Spinal cord (tissue), 10 donors: ENCODE data around the gene UBE2J2. TPM values are rescaled to one million over a fixed set of nuclear protein-coding genes. Genes with fewer than 3 reads are reported as not detected.

Experiments used
- DNase-seq, 6 donors: peaks; one replicate each; pipeline versions ENCODE4 v3.0.0 to v3.0.0-alpha.2; 2013 to 2015; ENCODE audit warnings: low spot score in 6 of 6, low read depth in 4 of 6
- H3K27ac ChIP-seq: one replicate; pipeline ENCODE4 v1.5.1; 2013; ENCODE audit warnings: low read depth, low read length, control low read depth
- H3K27me3 ChIP-seq: one replicate; pipeline ENCODE4 v1.6.1; 2013; ENCODE audit warnings: low read length; ENCODE audit not compliant: control insufficient read depth, insufficient read depth
- H3K36me3 ChIP-seq: one replicate; pipeline ENCODE4 v1.6.1; 2013; ENCODE audit warnings: low read length; ENCODE audit not compliant: control insufficient read depth, insufficient read depth
- H3K4me1 ChIP-seq: one replicate; pipeline ENCODE4 v1.6.1; 2013; ENCODE audit warnings: low read length; ENCODE audit not compliant: control insufficient read depth, insufficient read depth
- H3K4me3 ChIP-seq: one replicate; pipeline ENCODE4 v1.5.1; 2013; ENCODE audit warnings: low read depth, low read length, control low read depth
- H3K9me3 ChIP-seq: one replicate; pipeline ENCODE4 v1.6.1; 2013; ENCODE audit warnings: low read length; ENCODE audit not compliant: control insufficient read depth, insufficient read depth
- WGBS: methylation state at CpG from one replicate; pipeline ENCODE4 v1.1.5; 2013; ENCODE audit warnings: missing lambda C conversion rate; ENCODE audit not compliant: insufficient coverage; 5-methylcytosine and 5-hydroxymethylcytosine counted together
- polyA plus RNA-seq, 2 donors: library from polyadenylated mRNA; unstranded; fragments of 120-200 nt; gene quantifications; one replicate each; pipeline ENCODE4 v1.2.1, GENCODE V29; 2013; ENCODE audit not compliant: insufficient read length in 2 of 2
- total RNA-seq, 2 donors: library from RNA; depleted of rRNA in 1 of 2; stranded (reverse); fragments of 120-200 nt in 1 of 2; fragments of >200 nt in 1 of 2; gene quantifications; one replicate each; pipeline versions ENCODE4 v1.2.3 to v1.2.4, GENCODE V29; 2013 to 2014
- donor health status: healthy.

Gene UBE2J2
- total and polyA plus RNA-seq, 4 donors = 26.4 to 82.9 (median 54.0) TPM

GRCh38 chr1:1259951-1260600 lies 13.6 kb downstream of the UBE2J2 start:
- 88% methylated on average over 23 of the region's 26 CpGs for WGBS
- H3K27ac ChIP-seq = no peak overlapping the region
- H3K36me3 ChIP-seq = peaks cover 95% of the 10 kb centered on the region

DNA sequence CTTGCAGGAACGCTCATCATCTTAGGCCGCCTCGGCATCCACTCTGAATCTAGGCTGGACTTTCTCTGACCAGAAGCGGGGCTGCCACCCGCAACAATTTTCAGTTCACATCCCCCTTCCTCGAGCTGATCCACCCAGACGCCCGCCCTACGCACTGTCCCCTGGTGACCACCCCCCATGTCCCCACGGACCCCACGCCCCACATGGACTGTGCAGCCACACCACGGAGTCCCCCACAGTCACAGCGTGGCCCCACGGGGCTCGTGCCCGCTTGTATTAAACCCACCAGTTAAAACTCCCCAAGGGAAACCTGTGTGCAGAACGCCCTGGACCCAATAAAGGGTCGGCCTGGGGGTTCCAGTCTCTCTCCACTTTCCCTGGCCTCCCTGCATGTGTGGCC lies 14.1 kb downstream of the UBE2J2 start:
- 93% methylated on average over 10 of the region's 18 CpGs for WGBS
- peaks cover 97% of the 10 kb centered on the region for H3K36me3 ChIP-seq
- no peaks in the 10 kb centered on the region for H3K27me3 ChIP-seq

More at GRCh38 chr1:1259951-1260600, 13.6 kb downstream of the UBE2J2 start:
- Histone ChIP-seq H3K4me3 (no peak overlapping the region), H3K4me1 (peaks cover 7% of the 10 kb centered on the region), H3K9me3 (no peaks in the 10 kb centered on the region), H3K27me3 (no peaks in the 10 kb centered on the region)
- DNase-seq = no peak

GRCh38 chr1:1259119-1259488 lies 14.6 kb downstream of the UBE2J2 start:
- Histone ChIP-seq H3K4me1 (peaks cover 7% of the 10 kb centered on the region), H3K27ac (no peak overlapping the region), H3K27me3 (no peaks in the 10 kb centered on the region), H3K9me3 (no peaks in the 10 kb centered on the region), H3K36me3 (peaks cover 97% of the 10 kb centered on the region), H3K4me3 (no peak overlapping the region)
- 98% methylated on average over 22 of the region's 22 CpGs for WGBS
- no peak for DNase-seq

More for the DNA sequence above, 14.1 kb downstream of the UBE2J2 start:
- H3K4me3 ChIP-seq = no peak overlapping the region
- H3K9me3 ChIP-seq = no peaks in the 10 kb centered on the region
- H3K4me1 ChIP-seq = peaks cover 7% of the 10 kb centered on the region
- no peak for DNase-seq
- H3K27ac ChIP-seq = no peak overlapping the region

- Histone ChIP-seq H3K4me3 (no peak overlapping the region), H3K36me3 (peaks cover 98% of the 10 kb centered on the region), H3K4me1 (peaks cover 7% of the 10 kb centered on the region), H3K27me3 (no peaks in the 10 kb centered on the region), H3K27ac (no peak overlapping the region), H3K9me3 (no peaks in the 10 kb centered on the region)
- 92% methylated on average over 23 of the region's 31 CpGs for WGBS
- no peak for DNase-seq
Measured at GRCh38 chr1:1256956-1257871, 16.4 kb downstream of the UBE2J2 start.

GRCh38 chr1:1255611-1256010 lies 18.0 kb downstream of the UBE2J2 start:
- Histone ChIP-seq H3K27me3 (no peaks in the 10 kb centered on the region), H3K4me1 (no peaks in the 10 kb centered on the region), H3K27ac (no peak overlapping the region), H3K4me3 (no peak overlapping the region), H3K9me3 (no peaks in the 10 kb centered on the region), H3K36me3 (peaks cover 90% of the 10 kb centered on the region)
- DNase-seq = no peak
- WGBS = 94% methylated on average over 7 of the region's 10 CpGs

DNA sequence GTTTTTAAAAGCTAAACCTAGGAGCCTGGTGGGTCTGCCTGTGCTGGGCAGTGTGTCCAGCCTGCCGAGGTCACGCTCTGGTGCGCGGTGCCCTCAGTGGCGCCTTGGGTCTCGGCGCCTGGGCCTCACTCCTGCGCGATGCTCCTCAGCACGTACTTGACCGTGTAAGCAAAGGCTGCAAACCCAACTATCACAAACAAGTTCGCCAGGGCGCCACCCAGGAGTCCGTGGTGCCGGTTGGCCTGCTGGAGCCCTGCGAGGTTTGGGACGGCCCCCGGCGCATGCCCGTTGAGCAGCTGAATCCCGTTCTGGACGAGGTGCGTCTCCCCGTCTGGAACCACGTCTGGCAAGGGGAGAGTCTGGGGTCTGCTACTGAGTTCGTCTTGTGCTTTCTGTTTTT lies 18.6 kb downstream of the UBE2J2 start:
- WGBS = 92% methylated on average over 26 of the region's 26 CpGs
- Histone ChIP-seq H3K4me3 (no peak overlapping the region), H3K27me3 (no peaks in the 10 kb centered on the region), H3K4me1 (no peaks in the 10 kb centered on the region), H3K9me3 (no peaks in the 10 kb centered on the region), H3K36me3 (peaks cover 86% of the 10 kb centered on the region), H3K27ac (no peak overlapping the region)
- no peak for DNase-seq

DNA sequence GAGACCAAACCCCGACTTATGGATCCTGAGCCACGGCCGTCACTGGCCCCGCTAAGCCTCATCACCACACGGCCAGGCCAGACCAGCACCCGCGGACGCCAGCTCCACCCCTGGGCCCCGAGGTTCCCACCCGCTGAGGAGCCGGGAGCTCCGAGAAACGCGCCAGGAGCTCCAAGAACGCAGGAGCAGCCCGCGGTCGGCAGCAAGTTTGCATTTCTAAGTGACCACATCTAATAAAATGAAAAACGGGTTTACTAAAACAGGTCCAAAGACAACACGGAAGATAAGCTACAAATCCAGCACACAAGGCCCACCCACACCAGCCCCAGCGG lies 19.0 kb downstream of the UBE2J2 start:
- H3K27me3 ChIP-seq = no peaks in the 10 kb centered on the region
- WGBS = 87% methylated on average over 19 of the region's 21 CpGs
- no peak overlapping the region for H3K4me3 ChIP-seq
- no peak overlapping the region for H3K27ac ChIP-seq
- H3K36me3 ChIP-seq = peaks cover 81% of the 10 kb centered on the region
- no peak for DNase-seq
- no peaks in the 10 kb centered on the region for H3K9me3 ChIP-seq
- H3K4me1 ChIP-seq = no peaks in the 10 kb centered on the region

DNA sequence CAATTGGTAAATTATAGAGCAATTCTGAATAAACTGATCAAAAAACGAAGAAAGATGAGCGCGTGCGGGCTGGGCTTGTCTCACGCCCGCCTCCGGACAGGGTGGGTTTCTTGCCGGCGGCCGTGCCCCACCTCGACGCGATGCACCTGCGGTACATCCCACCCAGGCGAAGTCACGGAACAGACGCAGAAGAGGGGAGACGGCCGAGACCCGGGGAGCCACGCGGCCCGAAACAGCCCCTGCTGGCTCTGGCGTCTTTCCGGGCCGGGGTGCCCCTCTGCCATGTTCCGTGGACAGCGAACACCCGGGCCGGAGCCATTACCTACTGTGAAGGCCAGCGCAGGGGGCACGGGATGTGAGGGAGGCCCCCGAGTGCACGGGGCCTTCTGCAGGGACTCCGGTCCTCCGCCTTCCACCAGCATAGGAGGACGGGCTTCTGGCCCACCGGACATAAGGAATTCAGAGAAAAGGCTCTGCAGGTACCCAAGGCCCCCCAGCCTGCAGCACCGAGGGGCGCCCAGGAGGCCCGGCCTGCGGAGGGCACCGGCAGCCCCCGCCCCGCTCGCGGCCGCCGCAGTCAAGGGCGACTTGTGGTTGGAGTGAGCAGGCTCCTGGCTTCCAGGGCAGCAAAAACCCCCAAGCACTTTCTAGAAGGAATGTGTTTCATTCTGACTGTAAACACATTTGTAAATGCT lies 19.5 kb downstream of the UBE2J2 start:
- Histone ChIP-seq H3K36me3 (peaks cover 76% of the 10 kb centered on the region), H3K27ac (no peak overlapping the region), H3K27me3 (no peaks in the 10 kb centered on the region), H3K4me1 (no peaks in the 10 kb centered on the region), H3K4me3 (no peak overlapping the region), H3K9me3 (no peaks in the 10 kb centered on the region)
- 97% methylated on average over 45 of the region's 50 CpGs for WGBS
- no peak for DNase-seq

DNA sequence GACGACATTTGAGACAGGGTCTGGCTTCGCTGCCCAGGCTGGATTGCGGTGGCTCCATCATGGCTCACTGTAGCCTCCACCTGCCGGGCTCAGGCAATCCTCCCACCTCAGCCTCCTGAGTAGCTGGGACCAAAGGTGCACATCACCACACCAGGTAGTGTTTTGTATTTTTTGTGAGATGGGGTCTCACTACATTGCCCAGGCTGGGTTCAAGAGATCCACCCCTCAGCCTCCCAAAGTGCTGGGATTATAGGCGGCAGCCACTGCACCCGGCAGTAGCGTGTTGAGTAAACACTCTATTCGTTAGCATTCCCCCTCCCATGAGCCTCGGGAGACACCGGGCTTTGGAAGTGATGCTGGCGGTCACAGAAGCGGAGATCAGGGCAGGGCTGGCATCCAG lies 20.3 kb downstream of the UBE2J2 start:
- H3K36me3 ChIP-seq = peaks cover 68% of the 10 kb centered on the region

More for the DNA sequence above, 20.3 kb downstream of the UBE2J2 start:
- Histone ChIP-seq H3K27me3 (no peaks in the 10 kb centered on the region), H3K4me1 (no peaks in the 10 kb centered on the region), H3K27ac (no peak overlapping the region), H3K9me3 (no peaks in the 10 kb centered on the region), H3K4me3 (no peak overlapping the region)
- 80% methylated on average over 8 of the region's 12 CpGs for WGBS
- no peak for DNase-seq
